Right renal cortex interstitium (tissue), 3 donors: ENCODE data around the gene TSSK2. TPM values are rescaled to one million over a fixed set of nuclear protein-coding genes. Genes with fewer than 3 reads are reported as not detected.

Experiments used
- DNase-seq, 3 donors: peaks; one replicate each; pipeline ENCODE4 v3.0.0-alpha.2; 2013; ENCODE audit warnings: low read depth in 3 of 3, low spot score in 2 of 3
- polyA plus RNA-seq, 3 donors: library from polyadenylated mRNA; unstranded; fragments of 120-200 nt; gene quantifications; one replicate each; pipeline ENCODE4 v1.2.1, GENCODE V29; 2013; ENCODE audit not compliant: insufficient read length in 3 of 3

Gene TSSK2
- polyA plus RNA-seq, 3 donors = 0.14 to 0.28 TPM; not detected in 1

DNA sequence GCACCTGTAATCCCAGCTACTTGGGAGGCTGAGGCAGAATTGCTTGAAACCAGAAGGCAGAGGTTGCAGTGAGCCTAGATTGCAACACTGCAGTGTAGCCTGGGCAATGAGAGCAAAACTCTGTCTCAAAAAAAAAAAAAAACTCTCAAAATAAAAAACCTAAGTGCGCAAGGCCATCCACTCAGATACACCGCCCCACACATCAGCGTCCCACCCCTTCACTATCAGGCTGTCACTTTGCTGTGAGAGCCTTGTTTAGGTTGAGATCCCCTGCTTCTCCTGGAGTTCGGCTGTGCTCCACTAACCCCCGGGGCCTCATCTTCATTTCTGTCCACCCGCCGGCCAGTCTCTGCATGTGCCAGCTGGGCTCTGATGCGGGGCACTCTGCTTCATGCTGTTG, 35.3 kb downstream of the TSSK2 start:
- DNase-seq = no peak

DNA sequence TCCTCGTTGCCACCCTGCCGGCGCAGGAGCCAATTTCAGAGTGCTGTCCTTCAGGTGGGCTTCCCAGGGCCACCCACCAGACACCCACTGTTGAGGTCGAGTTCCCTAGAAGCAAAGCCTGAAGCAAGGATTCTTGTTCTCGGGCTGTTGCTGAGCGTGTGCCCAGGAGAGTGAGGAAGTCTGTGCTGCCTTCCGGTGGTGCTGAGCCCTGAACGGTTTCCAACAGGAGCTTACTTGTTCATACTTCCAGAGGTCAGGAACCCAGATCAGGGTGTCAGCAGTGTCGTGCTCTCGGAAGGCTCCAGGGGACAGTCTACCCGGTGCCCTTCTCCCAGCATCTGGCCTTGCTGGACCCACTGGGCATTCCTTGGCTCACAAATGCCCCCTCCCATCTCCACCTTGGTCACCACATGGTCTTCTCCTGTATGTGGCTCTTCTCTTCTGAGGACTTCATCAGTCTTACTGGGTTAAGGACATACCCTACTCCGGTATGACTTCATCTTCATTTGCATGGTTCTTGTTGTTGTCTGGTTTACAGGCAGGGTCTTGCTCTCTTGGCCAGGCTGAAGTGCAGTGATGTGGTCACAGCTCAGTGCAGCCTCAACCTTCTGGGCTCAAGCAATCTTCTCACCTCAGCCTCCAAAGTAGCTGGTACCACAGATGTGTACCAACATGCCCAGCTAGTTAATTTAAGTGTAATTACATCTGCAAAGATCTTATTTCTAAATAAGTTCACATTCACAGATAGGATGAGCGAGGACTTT, 36.2 kb downstream of the TSSK2 start:
- no peak for DNase-seq

DNA sequence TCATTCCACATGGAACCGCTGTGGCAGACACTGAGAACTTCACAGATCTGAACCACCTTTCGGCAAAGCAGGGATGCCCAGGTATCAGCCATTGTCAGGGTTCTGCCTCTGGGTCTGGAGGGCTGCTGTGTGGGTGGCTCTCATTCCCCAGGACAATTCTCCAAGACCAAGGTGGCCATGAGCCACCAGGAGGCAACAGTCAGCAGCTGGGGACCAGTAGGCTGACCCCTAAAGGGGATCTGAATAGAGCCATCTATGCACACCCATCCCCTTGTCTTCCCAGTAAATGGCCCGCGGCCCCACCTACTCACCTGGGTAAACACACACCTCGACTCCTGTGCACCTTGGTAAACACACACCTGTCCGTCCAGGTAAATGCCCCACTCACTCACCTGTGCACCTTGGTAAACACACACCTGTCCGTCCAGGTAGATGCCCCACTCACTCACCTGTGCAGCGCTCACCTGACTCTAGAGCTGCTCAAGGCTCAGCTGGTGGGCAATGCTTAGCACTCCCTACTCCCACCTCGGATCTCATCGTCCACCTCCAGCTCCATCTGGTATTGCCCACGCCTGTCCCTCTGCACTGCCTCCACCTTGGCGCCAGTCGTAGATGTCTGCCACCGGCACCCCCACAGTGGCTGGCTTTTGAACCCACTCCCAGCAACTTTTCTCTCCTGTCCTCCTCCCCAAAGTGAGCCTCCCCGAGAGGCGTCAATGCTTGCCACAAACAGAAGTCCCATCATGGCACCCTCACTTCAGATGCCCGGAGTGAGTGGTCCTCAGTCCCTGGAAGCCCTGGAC, 37.2 kb downstream of the TSSK2 start:
- no peak for DNase-seq

DNA sequence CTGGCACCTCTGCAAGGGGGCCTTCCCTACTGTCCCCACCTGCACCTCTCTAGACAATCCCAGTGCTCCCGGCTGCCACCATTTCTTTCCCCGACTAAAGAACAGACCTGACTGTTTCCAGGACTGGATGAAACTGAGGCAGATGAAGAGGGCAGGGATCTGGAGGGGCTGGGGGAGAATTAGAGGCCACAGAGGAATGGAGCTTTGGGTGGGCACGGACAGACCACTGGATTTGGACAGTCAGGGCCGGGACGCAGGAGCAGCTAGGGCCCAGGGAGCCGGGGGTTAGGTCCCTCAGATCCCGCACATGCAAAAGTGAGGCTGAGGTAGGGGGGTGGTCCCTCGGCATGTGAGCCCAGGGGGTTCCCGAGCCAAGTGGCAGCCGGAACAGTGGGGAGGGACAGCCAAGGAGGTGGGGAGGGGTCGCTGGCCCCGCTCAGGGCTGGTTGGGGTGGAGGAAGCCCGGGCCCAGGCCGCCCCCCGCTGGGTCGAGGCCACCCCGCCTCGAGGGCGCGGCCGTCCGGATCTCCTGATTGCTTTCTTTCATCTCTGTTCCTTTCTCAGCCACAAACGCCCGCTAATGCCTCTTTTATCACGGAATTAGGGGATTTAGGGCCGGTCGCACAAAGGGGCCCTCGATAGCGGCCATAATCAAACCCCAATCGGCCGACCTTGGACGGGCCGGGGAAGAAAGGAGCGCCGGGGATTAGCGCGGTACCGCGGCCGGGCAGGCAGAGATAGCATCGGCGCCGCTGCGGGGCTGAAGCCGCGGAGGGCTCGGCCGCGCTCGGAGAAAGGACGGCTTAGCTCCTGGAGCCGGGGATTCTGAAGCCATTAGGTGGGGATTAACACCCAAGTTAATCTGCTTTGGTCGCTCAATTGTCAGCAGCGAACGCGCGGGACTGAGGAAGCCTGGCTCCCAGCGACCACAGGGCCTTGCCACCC, 38.2 kb downstream of the TSSK2 start:
- DNase-seq = no peak

DNA sequence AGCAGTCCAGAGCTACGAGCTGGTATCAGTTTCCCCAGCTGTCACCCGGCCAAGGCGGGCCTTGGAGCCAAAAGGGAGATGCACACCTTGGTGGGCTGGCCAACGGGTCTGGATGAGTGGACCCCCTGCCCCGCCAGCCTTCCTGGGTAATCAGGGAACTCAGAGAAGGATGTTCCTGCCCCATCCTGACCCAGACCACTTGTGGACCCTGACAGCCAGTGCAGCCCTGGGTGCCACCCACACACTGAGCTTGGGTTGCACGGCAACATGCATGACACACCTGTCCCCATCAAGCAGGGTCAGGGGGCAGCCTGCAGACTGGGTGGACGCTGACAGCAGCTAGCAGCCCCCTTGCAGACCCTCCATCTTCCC, 38.8 kb downstream of the TSSK2 start:
- DNase-seq = no peak

DNA sequence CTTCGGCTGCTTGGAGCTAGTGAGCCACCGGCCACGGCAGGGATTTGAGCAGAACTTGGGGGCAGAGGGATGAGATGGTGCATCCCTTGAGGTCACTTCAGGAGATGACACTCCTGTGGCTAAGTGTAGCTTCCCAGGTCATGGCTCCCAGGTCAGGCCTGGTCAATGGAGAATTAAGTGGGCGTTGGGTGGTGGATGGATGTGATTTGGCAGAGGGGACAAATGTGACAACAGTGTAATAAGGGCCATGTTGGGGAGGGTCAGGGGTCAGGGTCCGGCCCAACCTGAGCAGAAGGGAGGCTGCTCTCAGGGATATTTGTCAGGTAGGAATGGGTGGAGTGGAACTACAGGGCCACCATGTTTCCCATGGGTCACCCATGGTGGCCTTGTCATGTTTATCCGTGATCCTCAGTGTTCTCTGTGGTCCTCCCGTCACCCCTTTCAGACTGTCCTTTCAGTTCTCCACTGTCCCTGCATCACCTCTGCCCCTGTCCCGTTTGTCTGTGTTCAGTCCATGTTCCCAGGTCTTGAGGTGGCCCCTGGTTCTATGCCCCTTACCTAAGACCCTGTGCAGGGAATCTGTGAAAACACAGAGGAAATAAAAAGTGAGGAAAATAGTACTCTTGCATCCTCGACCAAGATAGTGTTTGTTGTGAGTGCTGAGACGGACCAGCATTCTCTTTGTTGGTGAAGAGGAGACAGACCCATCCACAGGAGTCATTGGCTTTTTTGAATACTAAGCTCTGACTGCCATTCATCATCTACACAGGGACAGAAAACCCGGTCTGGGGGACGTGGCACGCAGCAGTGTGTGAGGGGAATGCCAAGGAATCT, 41.3 kb downstream of the TSSK2 start:
- no peak for DNase-seq

DNA sequence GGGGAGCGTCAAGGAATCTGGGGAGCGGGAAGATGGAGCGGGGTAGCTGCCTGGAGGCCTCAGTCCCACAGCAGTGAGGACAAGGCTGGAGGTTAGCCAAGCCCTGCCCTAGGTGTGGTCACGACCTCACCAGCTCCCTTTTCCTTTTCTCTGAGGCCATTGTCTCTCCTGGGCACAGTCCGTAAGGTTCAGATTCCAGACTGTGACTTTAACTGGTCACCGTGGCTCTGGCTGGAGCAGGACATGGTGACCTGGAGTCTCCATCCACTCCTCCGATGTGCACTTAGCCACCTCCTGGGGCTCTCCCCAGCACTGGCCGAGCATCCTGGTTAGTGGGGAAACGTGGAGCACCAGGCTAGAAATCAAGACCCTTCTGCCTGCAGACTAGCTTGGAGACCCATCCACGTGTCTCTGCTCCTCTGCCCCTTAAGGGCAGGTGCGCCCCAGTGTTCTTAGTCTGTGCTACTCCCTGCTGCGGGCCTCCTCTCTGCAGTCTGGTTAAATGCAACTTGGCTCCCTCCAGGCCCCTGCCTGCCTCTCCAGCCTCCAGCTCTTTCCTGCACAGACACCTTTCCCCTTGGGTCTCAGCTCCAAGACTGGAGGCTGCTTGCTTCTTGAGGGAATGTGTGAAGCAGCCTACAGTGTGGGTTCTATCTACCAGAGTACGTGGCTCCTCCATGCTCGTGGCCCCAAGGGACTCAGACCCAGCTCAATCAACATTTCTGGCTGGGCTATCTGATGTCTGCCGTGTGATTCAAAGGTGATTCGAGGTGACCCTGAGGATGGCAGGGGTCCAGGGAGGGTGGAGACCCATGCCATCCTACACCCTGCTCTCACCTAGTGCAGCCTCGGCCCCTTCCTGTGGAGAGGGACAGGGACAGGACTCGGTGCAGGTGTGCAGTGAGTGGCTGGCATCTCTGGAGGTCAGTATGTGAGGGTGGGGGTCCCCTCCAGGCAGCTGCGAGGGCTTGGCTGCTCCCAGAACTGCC, 42.2 kb downstream of the TSSK2 start:
- DNase-seq = no peak

DNA sequence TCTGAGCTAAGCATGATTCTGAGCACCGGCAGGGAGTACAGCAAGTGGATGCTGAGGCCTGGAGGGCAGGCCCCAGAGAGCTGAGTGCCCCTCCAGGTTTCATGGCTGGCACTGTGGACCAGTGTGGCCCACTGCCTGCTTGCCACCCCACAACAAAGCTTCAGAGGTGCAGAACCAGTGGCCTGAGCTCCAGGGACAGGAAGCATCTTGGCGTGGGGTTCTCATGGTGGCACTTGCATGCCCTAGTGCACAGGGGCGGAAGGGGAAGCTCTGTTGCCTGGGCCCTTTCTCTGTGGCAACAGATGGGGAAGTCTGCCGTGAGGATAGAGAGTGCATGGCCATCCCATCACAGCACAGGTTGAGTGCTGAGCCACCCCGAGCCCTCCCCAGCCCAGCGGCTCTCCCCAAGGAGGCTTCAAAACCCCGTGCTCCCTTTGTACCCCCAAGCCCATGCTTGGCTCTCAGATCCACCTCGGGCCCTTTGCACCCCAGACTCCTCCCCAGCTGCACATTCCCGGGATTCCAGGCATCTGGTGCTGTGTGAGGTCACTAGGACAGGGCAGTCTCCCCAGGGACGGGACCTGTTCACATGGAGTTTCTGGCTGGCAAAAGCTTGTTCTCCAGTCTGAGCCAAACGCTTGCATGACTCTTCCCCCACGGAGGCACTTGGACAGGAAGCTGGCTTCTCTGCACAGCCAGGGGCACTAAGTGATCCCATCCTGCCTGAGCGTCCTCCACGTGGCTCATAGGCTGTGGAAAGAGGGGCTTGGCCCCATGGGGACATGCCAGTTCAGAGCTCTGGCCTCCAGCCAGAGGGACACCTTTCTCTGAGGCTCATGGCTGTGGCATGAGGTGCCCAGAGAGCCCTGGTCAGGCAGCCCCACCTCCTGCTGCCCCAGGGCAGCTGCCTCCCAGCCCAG, 43.3 kb downstream of the TSSK2 start:
- DNase-seq = no peak

DNA sequence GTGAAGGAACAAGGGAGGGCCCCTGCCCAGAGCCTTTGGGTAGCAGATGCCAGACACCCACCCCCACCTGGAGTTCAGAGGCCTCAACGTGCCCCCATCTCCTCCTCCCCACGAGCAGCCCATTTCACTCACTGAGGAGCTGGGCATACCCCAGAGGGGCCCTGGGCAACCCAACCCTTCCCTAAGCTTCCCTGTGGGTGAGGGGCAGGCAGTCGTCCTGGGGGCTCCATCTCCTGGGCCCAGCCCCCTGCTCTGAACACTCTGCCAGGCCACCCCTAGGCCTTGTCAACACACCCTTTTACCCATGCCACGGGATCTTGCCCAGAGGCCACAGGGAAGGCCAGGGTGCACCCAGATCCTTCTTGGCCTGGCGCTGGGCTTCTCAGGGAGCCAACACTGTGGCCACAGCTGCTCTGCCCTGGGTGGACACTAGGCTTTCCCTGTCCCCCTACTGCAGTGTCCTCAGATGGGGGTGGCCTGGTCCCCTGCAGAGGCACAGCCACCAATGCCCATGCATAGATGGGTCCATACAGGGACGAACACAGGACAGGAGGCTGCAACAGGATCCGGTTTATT, 44.0 kb downstream of the TSSK2 start:
- no peak for DNase-seq

DNA sequence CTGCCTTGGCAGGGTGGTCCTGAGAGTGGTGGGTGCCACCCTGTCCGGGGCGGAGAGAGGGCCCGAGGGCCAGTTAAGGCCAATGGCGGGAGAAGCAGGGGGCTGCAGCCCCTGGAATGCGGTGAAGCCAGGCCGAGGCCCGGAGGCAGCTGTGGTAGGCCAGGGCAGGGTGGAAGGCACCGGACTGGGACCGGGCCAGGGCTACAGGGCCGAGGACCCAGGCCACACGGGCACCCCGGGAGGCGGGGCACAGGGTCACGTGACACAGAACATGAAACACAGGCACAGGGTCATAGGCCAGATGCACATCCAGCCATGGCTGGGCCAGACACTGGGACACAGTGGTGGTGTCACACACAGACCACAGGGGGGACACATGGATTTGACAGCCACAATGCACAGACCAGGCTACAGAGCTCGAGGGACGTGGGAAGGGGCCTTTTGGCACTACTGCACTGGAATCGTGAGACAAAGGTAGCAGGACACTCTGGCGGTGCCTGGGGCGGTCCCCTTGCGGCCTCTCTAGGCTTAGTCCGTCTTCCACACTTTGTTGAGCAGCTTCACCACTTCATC, 44.6 kb downstream of the TSSK2 start:
- no peak for DNase-seq

DNA sequence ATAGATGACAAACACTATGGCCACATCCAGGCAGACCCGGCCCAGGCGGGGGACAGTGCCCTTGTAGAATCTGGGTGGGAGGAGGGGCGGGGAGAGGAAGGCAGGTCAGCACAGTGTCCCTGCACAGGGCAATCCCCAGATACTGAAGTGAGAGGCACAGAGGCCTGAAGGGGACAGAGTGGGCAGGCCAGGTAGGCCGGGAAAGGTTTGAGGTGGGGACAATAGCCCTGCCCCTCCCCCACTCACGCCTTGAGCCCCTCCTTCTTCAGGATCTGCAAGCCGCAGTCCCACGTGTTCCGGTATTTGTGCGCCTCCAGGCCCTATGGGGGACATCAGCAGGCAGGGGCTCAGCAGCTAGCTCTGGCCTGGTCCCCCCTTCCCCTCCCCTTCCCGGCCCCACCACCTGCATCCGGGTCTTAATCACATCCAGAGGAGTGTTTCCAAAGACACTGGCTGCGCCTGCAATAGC, 45.1 kb downstream of the TSSK2 start:
- DNase-seq = no peak

DNA sequence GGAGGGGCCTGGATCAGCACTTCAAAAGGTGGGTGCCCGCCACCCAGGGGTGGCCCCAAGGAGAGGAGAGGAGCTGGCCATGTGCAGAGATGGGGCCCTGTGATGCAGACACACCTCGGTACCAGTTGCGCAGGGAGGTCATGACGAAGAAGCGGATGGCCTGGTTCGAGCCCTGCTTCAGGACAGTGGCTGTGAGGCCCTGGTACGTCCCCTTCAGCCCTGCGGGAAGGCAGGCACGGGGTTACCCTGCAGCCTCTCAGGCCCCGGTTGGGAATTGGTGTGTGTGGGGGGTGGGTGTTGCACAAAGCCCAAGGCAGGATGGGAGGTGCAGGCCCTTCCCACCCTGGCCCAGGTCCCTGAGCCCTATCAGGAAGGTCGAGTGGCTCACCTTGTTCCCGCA, 45.6 kb downstream of the TSSK2 start:
- DNase-seq = no peak

DNA sequence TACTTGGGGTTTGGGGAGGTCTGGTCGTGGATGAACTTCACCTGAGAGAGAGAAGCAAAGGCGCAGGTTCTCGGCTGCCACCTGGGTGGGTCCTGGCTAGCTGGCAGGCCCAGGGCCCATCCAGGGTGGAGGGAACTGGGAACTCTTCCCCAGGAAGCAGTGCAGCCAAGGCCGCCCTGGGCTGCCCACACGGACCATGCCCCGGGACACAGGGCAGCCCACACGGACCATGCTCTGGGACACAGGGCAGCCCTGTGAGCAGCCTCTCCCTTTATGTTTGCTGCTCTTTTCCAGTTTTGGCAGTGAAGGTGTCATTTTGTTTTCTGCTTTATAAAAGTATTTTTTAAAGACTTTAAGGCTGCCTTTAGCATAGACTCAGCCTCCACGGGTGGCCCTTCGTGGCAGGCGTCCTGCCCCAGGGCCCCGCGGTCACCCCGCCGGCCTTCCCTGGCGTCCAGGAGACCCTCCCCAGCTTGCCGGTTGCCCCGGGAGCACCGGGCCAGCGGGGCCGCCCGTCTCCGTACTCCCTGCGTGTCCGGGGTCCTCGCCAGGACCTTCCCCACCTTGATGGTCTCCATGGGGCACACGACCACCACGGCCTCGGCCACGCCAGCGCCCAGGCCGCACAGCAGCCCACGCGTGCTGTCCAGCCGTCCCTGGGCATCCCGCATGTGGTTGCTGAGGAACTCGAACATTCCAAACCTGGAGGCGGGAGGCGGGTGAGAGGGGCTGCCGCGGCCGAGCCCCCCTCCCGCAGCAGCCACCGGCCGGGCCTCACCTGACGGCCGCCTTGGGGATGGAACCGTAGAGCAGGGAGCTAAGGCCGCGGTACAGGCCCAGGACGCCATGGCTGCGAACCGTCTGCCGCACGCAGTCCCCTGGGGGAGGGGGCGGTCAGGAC, 46.3 kb downstream of the TSSK2 start:
- no peak for DNase-seq

DNA sequence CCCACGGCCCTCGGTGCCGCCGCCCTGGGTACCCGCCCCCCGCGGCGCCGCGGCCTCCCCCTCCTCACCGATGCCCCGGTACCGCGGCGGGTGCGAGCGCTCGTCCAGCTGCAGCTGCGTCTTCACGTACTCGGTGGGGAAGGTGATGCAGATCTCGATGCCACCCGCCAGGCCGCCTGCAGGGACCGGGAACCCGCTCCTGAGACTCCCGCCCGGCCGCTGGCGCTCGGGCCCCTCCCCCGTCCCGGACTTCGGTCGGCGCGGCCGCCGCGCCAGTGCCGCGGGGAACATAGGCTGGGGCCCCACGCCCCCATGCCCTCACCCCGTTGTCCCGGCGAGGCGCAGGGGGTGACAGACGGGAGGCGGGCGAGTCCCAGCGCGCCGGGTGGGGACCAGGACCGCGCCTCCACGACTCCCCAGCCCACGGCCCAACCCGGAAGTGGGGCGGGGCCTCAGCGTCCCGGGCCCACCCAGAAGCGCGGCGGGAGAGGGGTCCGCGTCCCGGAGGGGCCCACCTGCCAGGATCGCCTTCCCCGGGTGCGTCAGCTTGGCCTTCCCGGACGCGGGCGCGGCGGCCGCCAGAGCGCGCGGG, 47.1 kb downstream of the TSSK2 start:
- no peak for DNase-seq

DNA sequence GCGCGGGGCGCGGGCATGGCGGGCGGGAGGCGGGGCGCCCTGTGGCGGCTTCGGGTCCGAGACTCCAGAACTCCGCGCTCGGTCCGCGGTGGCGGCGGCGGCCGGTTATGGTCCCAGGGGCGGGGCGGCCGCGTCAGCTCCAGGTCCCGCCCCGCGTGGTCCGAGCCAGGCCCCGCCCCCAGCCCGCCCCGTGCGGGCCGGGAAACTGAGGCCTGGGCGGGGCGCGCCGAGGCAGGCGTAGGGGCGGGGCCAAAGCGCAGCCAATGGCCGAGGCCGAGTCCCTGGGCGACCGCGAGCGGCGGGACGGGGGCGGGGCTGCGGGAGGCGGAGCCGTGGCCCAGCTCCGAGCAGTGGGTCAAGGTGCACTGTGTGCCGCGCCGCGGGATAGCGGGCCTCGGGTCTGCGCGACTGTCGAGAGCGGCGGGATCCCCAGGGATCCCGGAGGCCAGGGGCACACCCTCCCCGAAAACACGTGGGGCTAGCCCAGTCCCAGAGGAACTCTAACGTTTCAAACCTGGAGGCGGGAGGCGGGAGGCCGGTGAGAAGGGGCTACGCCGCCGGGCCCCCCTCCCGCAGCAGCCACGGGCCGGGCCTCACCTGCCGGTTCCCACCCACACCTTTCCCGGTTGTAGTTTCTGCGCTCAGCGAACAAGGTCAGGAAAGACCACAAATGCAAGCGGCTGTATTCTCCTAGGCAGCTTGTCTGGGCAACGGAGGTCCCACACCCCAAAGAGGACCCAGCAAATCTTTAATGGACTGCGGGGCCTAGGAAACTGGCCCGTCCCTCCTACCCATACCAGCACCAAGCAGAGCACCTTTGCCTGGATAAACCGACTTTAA, 47.8 kb downstream of the TSSK2 start, which contains the start of gene SLC25A1:
TSS of gene SLC25A1 (minus strand) at position 80 of the 840 bp plus-strand sequence. CDS start at position 17, 63 bp downstream.
- DNase-seq = peak in 2 of 3 donors; percentile 67 to 71
